Uterus (tissue), 2 donors: ENCODE measurements around the gene CEP83.

Source experiments
- POLR2A ChIP-seq, 2 donors: fragments of 450-650 bp; IDR thresholded peaks; one replicate each; pipeline ENCODE4 v1.6.1; 2016; ENCODE audit warnings: antibody characterized with exemption in 2 of 2, mild to moderate bottlenecking in 1 of 2, moderate library complexity in 1 of 2
- TF ChIP-seq, protein P1 (sequence below), 4 experiments: fragments of 200-600 bp in 2 of 4; fragments of 450-650 bp in 2 of 4; sonication (generic) in 2 of 4; IDR thresholded peaks; one replicate each; pipeline ENCODE4 v1.5.1; 2016 to 2019; ENCODE audit warnings: antibody characterized with exemption in 4 of 4, mild to moderate bottlenecking in 2 of 4, moderate library complexity in 1 of 4

DNA sequence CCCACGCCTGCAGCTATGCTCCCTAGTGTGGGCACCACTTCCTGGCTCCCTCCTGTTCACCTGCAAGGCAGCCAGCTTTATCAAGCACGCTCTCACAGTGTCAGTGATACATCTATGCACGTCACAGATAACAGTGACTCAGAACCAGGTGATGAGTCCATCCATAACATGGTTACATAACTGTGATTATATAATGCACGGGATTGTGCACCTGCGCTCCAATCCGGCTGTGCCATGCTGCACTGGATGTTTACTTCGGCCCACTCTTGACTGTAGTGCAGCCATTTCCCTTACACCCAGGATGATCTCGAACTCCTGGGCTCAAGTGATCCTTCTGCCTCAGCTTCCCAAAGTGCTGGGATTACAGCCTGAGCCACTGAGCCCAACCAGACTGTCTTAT lies 38.4 kb upstream of the CEP83 start:
- TF ChIP-seq POLR2A (IDR thresholded peaks at IDR 0.05), result no peak
- TF ChIP-seq, protein P1, sequence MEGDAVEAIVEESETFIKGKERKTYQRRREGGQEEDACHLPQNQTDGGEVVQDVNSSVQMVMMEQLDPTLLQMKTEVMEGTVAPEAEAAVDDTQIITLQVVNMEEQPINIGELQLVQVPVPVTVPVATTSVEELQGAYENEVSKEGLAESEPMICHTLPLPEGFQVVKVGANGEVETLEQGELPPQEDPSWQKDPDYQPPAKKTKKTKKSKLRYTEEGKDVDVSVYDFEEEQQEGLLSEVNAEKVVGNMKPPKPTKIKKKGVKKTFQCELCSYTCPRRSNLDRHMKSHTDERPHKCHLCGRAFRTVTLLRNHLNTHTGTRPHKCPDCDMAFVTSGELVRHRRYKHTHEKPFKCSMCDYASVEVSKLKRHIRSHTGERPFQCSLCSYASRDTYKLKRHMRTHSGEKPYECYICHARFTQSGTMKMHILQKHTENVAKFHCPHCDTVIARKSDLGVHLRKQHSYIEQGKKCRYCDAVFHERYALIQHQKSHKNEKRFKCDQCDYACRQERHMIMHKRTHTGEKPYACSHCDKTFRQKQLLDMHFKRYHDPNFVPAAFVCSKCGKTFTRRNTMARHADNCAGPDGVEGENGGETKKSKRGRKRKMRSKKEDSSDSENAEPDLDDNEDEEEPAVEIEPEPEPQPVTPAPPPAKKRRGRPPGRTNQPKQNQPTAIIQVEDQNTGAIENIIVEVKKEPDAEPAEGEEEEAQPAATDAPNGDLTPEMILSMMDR (IDR thresholded peaks at IDR 0.05), result no peak
